Activated T-cell treated with anti-CD3 and anti-CD28 coated beads, Interleukin-2, amount 50 U/mL, for 72 hours (primary cell): Measurements from ENCODE around the gene BIRC5. TPM values are rescaled to one million over a fixed set of nuclear protein-coding genes. Genes with fewer than 3 reads are reported as not detected.

Source experiments
- ATAC-seq, 2 donors: fragments of 150-1000 bp; cut with Tn5 transposase; replicated peaks in 1 of 2; 2 replicates each; pipeline ENCODE4 v1.10.0; 2021; ENCODE audit warnings: moderate library complexity in 2 of 2, mild to moderate bottlenecking in 1 of 2
- DNase-seq, 2 donors: peaks; one replicate each; pipeline ENCODE4 v3.0.0; 2021 to 2022; ENCODE audit warnings: mixed read lengths in 1 of 2
- H3K27ac Mint-ChIP-seq: one replicate; pipeline ENCODE4 v1.8.0; 2022; ENCODE audit warnings: mild to moderate bottlenecking, moderate library complexity, mixed read lengths
- H3K27me3 Mint-ChIP-seq: one replicate; pipeline ENCODE4 v1.8.0; 2022; ENCODE audit warnings: low read depth, mixed read lengths
- H3K36me3 Mint-ChIP-seq, 2 donors: one replicate each; pipeline ENCODE4 v1.8.0; 2022; ENCODE audit warnings: mixed read lengths in 2 of 2, mild to moderate bottlenecking in 1 of 2; ENCODE audit not compliant: insufficient read depth in 2 of 2
- H3K4me1 Mint-ChIP-seq: one replicate; pipeline ENCODE4 v1.8.0; 2022; ENCODE audit warnings: low read depth, mixed read lengths
- H3K4me3 Mint-ChIP-seq, 2 donors: one replicate each; pipeline ENCODE4 v1.8.0; 2022; ENCODE audit warnings: mild to moderate bottlenecking in 2 of 2, mixed read lengths in 2 of 2, moderate library complexity in 2 of 2
- H3K9me3 Mint-ChIP-seq, 2 donors: one replicate each; pipeline ENCODE4 v1.8.0; 2022; ENCODE audit warnings: mixed read lengths in 2 of 2
- total RNA-seq, 2 donors: library from RNA; stranded (reverse); gene quantifications; one replicate each; pipeline ENCODE4 v1.2.3, GENCODE V29; 2022

The BIRC5 gene
- total RNA-seq, 2 donors from 2014 or later: 78.9 to 104 TPM

DNA sequence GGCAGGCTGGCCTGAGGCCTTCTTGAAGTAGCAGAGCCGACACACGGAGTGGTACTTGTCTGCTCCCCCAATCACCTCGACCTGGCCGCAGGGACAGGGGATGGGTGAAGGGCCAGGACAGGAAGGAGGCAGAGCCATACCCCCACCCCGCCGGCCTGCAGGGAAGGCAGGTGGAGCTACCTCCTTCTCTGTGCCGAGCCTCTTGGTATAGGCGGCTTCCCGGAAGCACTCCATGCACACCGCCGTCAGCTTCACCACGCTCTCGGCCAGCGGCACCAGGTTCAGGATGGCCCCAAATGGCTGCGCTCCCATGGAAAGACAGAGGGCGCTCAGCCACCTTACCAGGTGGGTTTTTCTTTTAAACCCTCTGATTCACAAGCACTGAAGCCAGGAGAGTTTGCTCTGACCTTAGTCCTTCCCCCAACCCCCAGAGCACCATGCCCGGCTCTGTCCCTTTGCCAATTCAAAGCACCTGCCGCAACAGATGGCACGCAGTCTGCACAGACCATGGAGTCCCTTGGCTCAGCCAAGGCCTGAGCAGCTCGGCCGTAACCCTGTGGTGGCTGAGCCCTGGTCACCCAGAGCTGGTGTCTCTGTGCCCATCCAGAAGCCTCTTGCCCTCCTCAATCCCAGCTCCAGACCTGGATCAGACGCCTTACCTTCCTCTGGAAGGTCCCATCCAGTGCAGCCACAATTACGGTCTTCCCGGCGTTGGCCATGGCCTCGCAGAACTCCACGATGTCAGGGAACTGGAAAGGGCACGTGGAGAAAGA, 39.0 kb upstream of the BIRC5 start:
- Mint-ChIP-seq H3K4me1 (peaks cover 56% of the 10 kb centered on the region), H3K36me3 (peaks cover 5 to 24% of the 10 kb centered on the region in 2 donors), H3K27me3 (no peaks in the 10 kb centered on the region), H3K27ac (no peak overlapping the region), H3K4me3 (no peak overlapping the region), H3K9me3 (no peaks in the 10 kb centered on the region)
- DNase-seq (no peak), ATAC-seq (no peak)

GRCh38 chr17:78175643-78175981, 38.4 kb upstream of the BIRC5 start:
- DNase-seq: no peak
- H3K9me3 Mint-ChIP-seq: no peaks in the 10 kb centered on the region
- H3K36me3 Mint-ChIP-seq: peaks cover 9 to 28% of the 10 kb centered on the region in 2 donors
- no peak overlapping the region for H3K27ac Mint-ChIP-seq
- ATAC-seq: no peak
- H3K4me1 Mint-ChIP-seq: peaks cover 55% of the 10 kb centered on the region
- no peaks in the 10 kb centered on the region for H3K27me3 Mint-ChIP-seq
- no peak overlapping the region for H3K4me3 Mint-ChIP-seq

DNA sequence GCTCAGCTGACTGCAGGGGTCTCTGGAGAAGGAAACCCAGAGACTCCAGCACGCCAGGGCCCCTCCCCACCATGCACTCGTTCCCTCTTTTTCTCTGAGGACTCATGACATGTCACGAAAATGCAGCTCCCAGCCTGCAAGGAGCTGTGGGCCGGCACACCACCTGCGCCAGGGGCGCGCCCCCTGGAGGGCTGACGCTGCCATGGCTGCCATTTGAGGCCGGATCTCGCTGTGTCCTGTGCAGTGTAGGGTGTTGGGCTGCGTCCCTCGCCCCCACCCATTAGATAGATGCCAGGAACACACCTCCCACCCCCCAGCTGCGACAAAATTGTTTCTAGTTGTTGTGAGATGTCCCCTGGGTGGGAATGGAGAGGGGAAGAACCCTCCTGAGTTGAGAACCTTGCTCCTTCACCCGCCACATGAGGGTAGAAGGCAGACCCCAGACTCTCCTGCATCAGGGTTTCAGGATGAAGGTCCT, 37.5 kb upstream of the BIRC5 start:
- Mint-ChIP-seq H3K4me1 (peaks cover 53% of the 10 kb centered on the region), H3K36me3 (peaks cover 12 to 31% of the 10 kb centered on the region in 2 donors), H3K4me3 (no peak overlapping the region), H3K9me3 (no peaks in the 10 kb centered on the region), H3K27me3 (no peaks in the 10 kb centered on the region), H3K27ac (no peak overlapping the region)
- peak; percentile 79 for ATAC-seq
- DNase-seq: peak; percentile 76 to 80

DNA sequence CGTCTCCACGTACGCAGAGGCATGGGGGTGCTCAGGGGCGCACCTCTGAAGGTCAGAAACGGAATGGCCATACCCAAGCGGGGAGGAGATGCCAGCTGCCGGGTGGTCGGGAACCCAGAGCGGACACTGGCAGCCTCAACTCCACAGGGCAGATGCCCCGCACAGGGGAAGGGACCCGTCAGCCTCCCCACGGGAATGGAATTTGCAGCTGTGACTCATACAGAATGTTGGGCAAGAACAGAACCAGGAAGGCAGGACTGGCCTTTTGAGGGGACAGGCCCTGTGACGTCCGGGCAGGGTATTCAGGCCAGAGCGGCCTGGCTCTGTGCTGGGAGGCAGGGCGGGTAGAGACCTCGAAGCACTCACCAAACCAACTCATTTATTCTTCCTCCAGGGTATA, 34.7 kb upstream of the BIRC5 start:
- Mint-ChIP-seq H3K27ac (no peak overlapping the region), H3K27me3 (no peaks in the 10 kb centered on the region), H3K4me3 (no peak overlapping the region), H3K4me1 (peaks cover 35% of the 10 kb centered on the region), H3K36me3 (peaks cover 8 to 28% of the 10 kb centered on the region in 2 donors), H3K9me3 (no peaks in the 10 kb centered on the region)
- DNase-seq (no peak), ATAC-seq (no peak)

GRCh38 chr17:78180083-78180482, 34.0 kb upstream of the BIRC5 start:
- ATAC-seq (peak in 1 of 2 donors; percentile 17), DNase-seq (no peak)
- Mint-ChIP-seq H3K4me1 (peaks cover 42% of the 10 kb centered on the region), H3K9me3 (no peaks in the 10 kb centered on the region), H3K27me3 (no peaks in the 10 kb centered on the region), H3K36me3 (peaks cover 8 to 31% of the 10 kb centered on the region in 2 donors), H3K27ac (peak overlapping the region; percentile 95), H3K4me3 (peak overlapping the region in 1 of 2 donors; percentile 80)

GRCh38 chr17:78180508-78180907, 33.5 kb upstream of the BIRC5 start:
- Mint-ChIP-seq H3K27me3 (no peaks in the 10 kb centered on the region), H3K36me3 (peaks cover 8 to 28% of the 10 kb centered on the region in 2 donors), H3K9me3 (no peaks in the 10 kb centered on the region), H3K27ac (peak overlapping the region; percentile 95), H3K4me3 (peak overlapping the region in 1 of 2 donors; percentile 80), H3K4me1 (peaks cover 45% of the 10 kb centered on the region)
- ATAC-seq (no peak), DNase-seq (no peak)

- no peaks in the 10 kb centered on the region for H3K27me3 Mint-ChIP-seq
- H3K36me3 Mint-ChIP-seq: peaks cover 9 to 28% of the 10 kb centered on the region in 2 donors
- no peak overlapping the region for H3K27ac Mint-ChIP-seq
- DNase-seq: no peak
- H3K4me1 Mint-ChIP-seq: peaks cover 51% of the 10 kb centered on the region
- ATAC-seq: no peak
- no peaks in the 10 kb centered on the region for H3K9me3 Mint-ChIP-seq
- no peak overlapping the region for H3K4me3 Mint-ChIP-seq
These were observed 31.5 kb upstream of the BIRC5 start for GRCh38 chr17:78182504-78182903.

DNA sequence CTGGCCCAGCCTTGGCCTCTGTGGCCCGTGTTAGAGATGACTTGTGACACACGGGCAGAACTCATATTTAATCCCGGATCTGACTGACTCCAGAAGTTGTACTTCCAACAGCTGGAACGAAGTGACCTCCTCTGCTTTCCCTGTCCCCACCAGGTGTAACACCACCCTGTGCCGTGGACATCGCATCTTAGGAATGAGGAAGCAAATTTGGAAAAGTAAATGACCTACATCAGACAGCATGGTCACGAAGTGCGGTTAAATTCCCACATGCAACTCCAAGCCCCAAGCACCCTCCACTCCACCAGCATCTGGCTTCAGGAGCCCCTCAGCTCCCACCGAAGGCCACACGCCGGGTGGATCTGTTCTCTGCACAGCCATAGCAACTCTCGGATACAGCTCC, 30.1 kb upstream of the BIRC5 start:
- Mint-ChIP-seq H3K4me1 (peaks cover 55% of the 10 kb centered on the region), H3K27ac (no peak overlapping the region), H3K36me3 (peaks cover 9 to 20% of the 10 kb centered on the region in 2 donors), H3K27me3 (no peaks in the 10 kb centered on the region), H3K4me3 (no peak overlapping the region), H3K9me3 (no peaks in the 10 kb centered on the region)
- ATAC-seq: no peak
- DNase-seq: no peak

DNA sequence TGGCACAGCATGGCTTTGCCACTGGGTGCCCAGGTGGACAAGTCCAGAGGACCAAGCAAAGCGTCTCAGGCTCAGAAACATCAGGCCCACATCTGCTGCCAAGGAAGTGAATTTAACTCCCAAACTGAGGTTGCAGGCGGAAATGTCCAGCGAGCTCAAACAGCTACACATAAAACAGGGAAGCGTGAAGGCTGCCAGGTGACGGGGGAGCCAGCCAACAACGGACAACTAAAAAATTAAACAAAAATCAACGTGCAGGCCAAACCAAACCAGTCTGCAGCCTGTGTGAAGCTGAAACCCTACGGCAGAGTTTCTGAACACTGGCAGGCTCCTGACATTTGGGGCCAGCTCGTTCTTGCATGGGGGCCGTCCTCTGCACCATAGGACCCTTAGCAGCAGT, 29.7 kb upstream of the BIRC5 start:
- H3K36me3 Mint-ChIP-seq: peaks cover 9 to 20% of the 10 kb centered on the region in 2 donors

DNA sequence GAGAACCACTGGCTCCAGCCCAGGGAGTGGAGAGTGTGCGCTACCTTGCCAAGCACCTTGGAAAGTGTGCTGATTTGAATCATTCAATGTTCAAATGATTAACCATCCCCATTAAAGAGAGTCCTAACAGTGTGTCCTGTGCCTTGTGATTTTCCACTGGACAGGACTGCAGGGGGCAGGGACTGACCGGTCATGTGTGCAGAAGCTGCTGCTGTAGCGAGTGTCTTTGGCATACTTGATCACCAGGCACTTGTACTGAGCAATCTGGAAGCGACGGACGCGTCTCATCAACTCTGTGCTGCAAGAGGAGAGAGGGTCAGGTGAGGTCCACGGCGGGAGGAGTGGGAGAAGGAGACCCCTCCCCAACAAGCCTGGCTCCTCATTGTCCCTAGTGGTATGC, 29.2 kb upstream of the BIRC5 start:
- H3K4me1 Mint-ChIP-seq: peaks cover 56% of the 10 kb centered on the region
- peaks cover 9 to 20% of the 10 kb centered on the region in 2 donors for H3K36me3 Mint-ChIP-seq
- no peak for ATAC-seq
- no peaks in the 10 kb centered on the region for H3K27me3 Mint-ChIP-seq
- H3K27ac Mint-ChIP-seq: no peak overlapping the region
- DNase-seq: no peak
- H3K4me3 Mint-ChIP-seq: peak overlapping the region; percentile 33 to 46
- no peaks in the 10 kb centered on the region for H3K9me3 Mint-ChIP-seq

More for the DNA sequence above, 29.7 kb upstream of the BIRC5 start:
- ATAC-seq (no peak), DNase-seq (no peak)
- H3K4me3 Mint-ChIP-seq: peak overlapping the region in 1 of 2 donors; percentile 8
- H3K27me3 Mint-ChIP-seq: no peaks in the 10 kb centered on the region
- H3K4me1 Mint-ChIP-seq: peaks cover 55% of the 10 kb centered on the region
- no peaks in the 10 kb centered on the region for H3K9me3 Mint-ChIP-seq
- no peak overlapping the region for H3K27ac Mint-ChIP-seq

GRCh38 chr17:78185981-78186691, 27.9 kb upstream of the BIRC5 start:
- H3K4me1 Mint-ChIP-seq: peaks cover 54% of the 10 kb centered on the region
- no peaks in the 10 kb centered on the region for H3K9me3 Mint-ChIP-seq
- no peak for DNase-seq
- H3K27me3 Mint-ChIP-seq: no peaks in the 10 kb centered on the region
- ATAC-seq: peak in 1 of 2 donors; percentile 1
- H3K4me3 Mint-ChIP-seq: peak overlapping the region; percentile 76 to 89
- H3K36me3 Mint-ChIP-seq: peaks cover 3 to 16% of the 10 kb centered on the region in 2 donors
- peak overlapping the region; percentile 69 for H3K27ac Mint-ChIP-seq

DNA sequence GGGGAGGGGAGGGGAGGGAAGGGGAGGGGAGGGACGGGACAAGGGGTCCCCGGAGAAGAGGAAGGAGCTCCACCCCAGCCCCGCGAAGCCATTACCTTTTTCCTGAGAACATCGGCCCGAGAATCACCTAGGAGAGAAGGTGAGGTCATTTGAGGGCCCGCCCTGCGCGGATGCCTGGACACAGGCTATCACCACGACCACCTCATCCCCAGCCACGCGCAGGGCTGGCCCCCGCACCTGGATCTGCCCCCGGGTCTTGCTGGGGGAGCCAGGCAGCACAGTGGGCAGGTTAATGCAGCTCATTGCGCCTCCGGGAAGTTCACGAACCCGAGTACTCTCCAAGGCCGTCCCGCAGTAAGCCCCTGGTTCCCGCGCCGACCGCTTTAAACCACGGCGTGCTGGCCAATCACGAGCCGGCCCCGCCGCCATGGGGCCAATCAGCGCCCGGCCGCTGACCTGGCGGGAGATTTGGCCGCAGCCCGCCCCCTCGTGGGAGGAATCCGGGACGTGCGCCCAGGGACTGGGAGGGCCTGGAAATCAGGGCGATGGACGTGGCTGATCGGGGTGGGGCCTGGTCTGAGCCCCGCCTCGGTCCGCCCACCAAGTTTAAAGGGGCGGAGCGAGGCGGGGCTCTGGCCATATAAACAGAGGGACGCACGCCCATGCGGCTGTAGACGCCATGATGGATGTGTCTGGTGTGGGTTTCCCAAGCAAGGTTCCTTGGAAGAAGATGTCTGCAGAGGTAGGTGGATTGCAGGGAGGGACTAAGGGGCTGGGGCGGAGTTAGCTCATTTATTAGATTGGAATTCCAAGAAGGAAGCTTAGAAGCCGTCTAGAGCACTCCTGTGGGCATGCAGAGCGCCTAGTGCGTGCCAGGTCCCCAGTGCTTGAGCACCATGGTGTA, 27.1 kb upstream of the BIRC5 start, which contains the start of the genes AFMID and TK1:
AFMID (plus strand) TSS at position 671 of the 904 bp plus-strand sequence; CDS start at position 680, 9 bp downstream.
TK1 (minus strand) TSS at position 361 of the 904 bp plus-strand sequence; CDS start at position 303, 58 bp downstream.
- Mint-ChIP-seq H3K27me3 (no peaks in the 10 kb centered on the region), H3K4me3 (peak within 1 kb of the TSS; percentile 76 to 89), H3K36me3 (peaks cover 1 to 19% of the 10 kb centered on the region in 2 donors)

More for the DNA sequence above, 27.1 kb upstream of the BIRC5 start, which contains the start of the genes AFMID and TK1:
- peaks cover 48% of the 10 kb centered on the region for H3K4me1 Mint-ChIP-seq
- H3K27ac Mint-ChIP-seq: peak within 1 kb of the TSS; percentile 69
- no peaks in the 10 kb centered on the region for H3K9me3 Mint-ChIP-seq
- DNase-seq: peak; percentile 95 to 96
- ATAC-seq: peak; percentile 95 to 96
